IgD-negative memory B cell (primary cell): Measurements from ENCODE around the gene WNT9A. TPM values are rescaled to one million over a fixed set of nuclear protein-coding genes. Genes with fewer than 3 reads are reported as not detected.
"Not testable (repeated sequence)": the region's sequence is repeated elsewhere in the genome, so short reads cannot be mapped to it uniquely, and the experiment has no call there.

Experiments
- H3K27ac Mint-ChIP-seq, 3 donors: one replicate each; pipeline ENCODE4 v1.8.0; 2020 to 2022; ENCODE audit warnings: mild to moderate bottlenecking in 3 of 3, mixed read lengths in 3 of 3, moderate library complexity in 1 of 3
- H3K27me3 Mint-ChIP-seq: one replicate; pipeline ENCODE4 v1.8.0; 2021; ENCODE audit warnings: mixed read lengths
- H3K36me3 Mint-ChIP-seq: one replicate; pipeline ENCODE4 v1.8.0; 2020; ENCODE audit warnings: mild to moderate bottlenecking, mixed read lengths
- H3K4me1 Mint-ChIP-seq, 3 donors: one replicate each; pipeline ENCODE4 v1.8.0; 2020 to 2022; ENCODE audit warnings: mixed read lengths in 3 of 3, mild to moderate bottlenecking in 1 of 3
- H3K4me3 Mint-ChIP-seq, 4 donors: one replicate each; pipeline ENCODE4 v1.8.0; 2020 to 2022; ENCODE audit warnings: mild to moderate bottlenecking in 4 of 4, mixed read lengths in 4 of 4, moderate library complexity in 3 of 4
- H3K9me3 Mint-ChIP-seq, 3 donors: one replicate each; pipeline ENCODE4 v1.8.0; 2020 to 2021; ENCODE audit warnings: mixed read lengths in 3 of 3, mild to moderate bottlenecking in 1 of 3
- polyA plus RNA-seq: library from polyadenylated mRNA; unstranded; fragments of 300-500 nt; fragmentation: Illumina TruSeq; gene quantifications from one replicate; pipeline ENCODE4 v1.2.3, GENCODE V29; 2021

WNT9A gene
- polyA plus RNA-seq, 1 donor from 2014 or later = not detected

- Mint-ChIP-seq H3K4me1 (peaks cover 6 to 8% (median 8%) of the 10 kb centered on the region in 3 donors), H3K27ac (peak overlapping the region in 1 of 3 donors; percentile 39), H3K4me3 (peak overlapping the region in 2 of 4 donors; percentile 5 to 28), H3K9me3 (no peaks in the 10 kb centered on the region), H3K27me3 (no peaks in the 10 kb centered on the region), H3K36me3 (no peaks in the 10 kb centered on the region)
Observed at GRCh38 chr1:227889047-227889862, 58.5 kb downstream of the WNT9A start.

DNA sequence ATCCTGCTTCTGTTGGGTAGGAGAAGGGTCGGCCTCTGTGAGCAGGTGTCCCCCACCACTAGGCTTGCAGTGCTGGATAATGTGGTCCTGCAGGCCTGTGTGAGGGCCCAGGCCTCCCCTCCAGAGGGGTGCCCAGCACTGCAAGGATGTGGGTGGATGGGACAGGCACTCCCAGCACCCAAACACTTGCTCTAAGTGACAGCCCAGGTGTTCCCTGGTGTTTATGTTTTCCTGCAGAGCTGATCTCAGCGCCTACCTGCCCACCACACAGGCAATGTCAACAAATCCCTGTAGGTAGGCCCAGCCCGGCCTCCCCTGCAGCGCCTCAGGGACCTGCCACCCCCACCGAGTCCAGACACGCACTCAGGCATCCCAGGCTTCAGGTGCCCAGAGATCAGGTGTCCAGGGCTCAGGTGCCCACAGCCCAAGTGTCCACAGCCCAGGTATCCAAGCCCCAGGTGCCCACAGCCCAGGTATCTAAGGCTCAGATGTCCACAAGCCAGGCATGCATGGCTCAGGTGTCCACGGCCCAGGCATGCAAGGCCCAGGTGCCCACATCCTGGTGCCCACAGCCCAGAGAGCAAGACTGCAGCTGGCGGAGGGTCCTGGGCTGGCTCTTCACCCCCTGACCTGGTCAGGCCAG, 59.2 kb downstream of the WNT9A start:
- Mint-ChIP-seq H3K9me3 (no peaks in the 10 kb centered on the region), H3K4me3 (peak overlapping the region in 3 of 4 donors; percentile 5 to 39 (median 28)), H3K27ac (peak overlapping the region in 2 of 3 donors; percentile 5 to 39), H3K27me3 (no peaks in the 10 kb centered on the region), H3K36me3 (no peaks in the 10 kb centered on the region), H3K4me1 (peaks cover 6 to 8% (median 8%) of the 10 kb centered on the region in 3 donors)

GRCh38 chr1:227887697-227888403, 59.9 kb downstream of the WNT9A start:
- H3K4me1 Mint-ChIP-seq = peaks cover 6 to 8% (median 8%) of the 10 kb centered on the region in 3 donors
- H3K36me3 Mint-ChIP-seq = no peaks in the 10 kb centered on the region
- no peaks in the 10 kb centered on the region for H3K9me3 Mint-ChIP-seq
- H3K4me3 Mint-ChIP-seq = peak overlapping the region; percentile 34 to 95 (median 78)
- no peaks in the 10 kb centered on the region for H3K27me3 Mint-ChIP-seq
- H3K27ac Mint-ChIP-seq = peak overlapping the region in 2 of 3 donors; percentile 51 to 87

DNA sequence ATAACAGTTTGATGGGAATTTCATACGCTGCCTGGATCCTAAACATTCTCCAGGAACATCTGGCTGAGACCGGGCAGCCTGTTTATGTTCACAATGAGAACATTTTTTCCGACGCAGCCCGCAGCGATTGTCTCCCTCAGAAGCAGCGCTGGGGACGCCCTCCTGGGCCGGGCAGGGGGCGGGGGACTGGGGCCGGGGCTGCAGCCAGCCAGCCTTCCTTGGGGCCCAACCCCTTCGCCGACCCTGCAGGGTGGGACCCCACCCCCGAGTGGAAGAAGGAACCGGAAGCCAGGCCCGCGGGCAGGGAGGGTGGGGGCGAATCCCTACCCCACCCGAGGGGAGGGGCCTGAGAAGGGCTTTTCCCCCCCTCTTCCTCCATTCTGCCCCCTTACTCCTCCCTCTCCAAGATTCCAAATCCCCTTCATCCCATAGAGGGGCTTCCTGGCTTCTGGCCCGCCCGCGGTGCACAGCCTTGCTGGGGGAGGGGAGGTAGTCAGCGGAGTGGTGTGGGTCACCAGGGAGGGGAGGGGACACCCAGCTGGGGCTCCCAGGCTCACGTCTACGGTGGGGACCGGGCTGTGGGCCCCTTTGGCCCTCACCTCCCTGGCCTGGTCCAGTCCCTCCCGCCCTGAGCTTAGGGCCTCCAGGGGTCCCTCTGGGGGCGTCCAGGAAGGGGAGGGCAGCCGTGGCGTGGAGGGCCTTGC, 60.6 kb downstream of the WNT9A start:
- H3K9me3 Mint-ChIP-seq = no peaks in the 10 kb centered on the region
- H3K27ac Mint-ChIP-seq = no peak overlapping the region
- no peaks in the 10 kb centered on the region for H3K36me3 Mint-ChIP-seq
- H3K4me1 Mint-ChIP-seq = peaks cover 6 to 10% (median 8%) of the 10 kb centered on the region in 3 donors
- H3K27me3 Mint-ChIP-seq = no peaks in the 10 kb centered on the region
- H3K4me3 Mint-ChIP-seq = peak overlapping the region in 3 of 4 donors; percentile 23 to 68 (median 41)

- no peaks in the 10 kb centered on the region for H3K36me3 Mint-ChIP-seq
- H3K4me1 Mint-ChIP-seq = peaks cover 6 to 10% (median 8%) of the 10 kb centered on the region in 3 donors
- peak overlapping the region in 1 of 3 donors; percentile 80 for H3K27ac Mint-ChIP-seq
- H3K27me3 Mint-ChIP-seq = no peaks in the 10 kb centered on the region
- H3K9me3 Mint-ChIP-seq = no peaks in the 10 kb centered on the region
- peak overlapping the region in 3 of 4 donors; percentile 23 to 87 (median 68) for H3K4me3 Mint-ChIP-seq
Observed at GRCh38 chr1:227886503-227886961, 61.2 kb downstream of the WNT9A start.

- Mint-ChIP-seq H3K9me3 (no peaks in the 10 kb centered on the region), H3K36me3 (no peaks in the 10 kb centered on the region)
Observed at GRCh38 chr1:227885648-227886502, 61.9 kb downstream of the WNT9A start.

GRCh38 chr1:227885135-227885647, 62.5 kb downstream of the WNT9A start:
- peaks cover 6 to 10% (median 8%) of the 10 kb centered on the region in 3 donors for H3K4me1 Mint-ChIP-seq

More at GRCh38 chr1:227885648-227886502, 61.9 kb downstream of the WNT9A start:
- peak overlapping the region; percentile 55 to 88 (median 84) for H3K4me3 Mint-ChIP-seq
- H3K27me3 Mint-ChIP-seq = no peaks in the 10 kb centered on the region
- peak overlapping the region in 1 of 3 donors; percentile 80 for H3K27ac Mint-ChIP-seq
- H3K4me1 Mint-ChIP-seq = peaks cover 6 to 10% (median 8%) of the 10 kb centered on the region in 3 donors

GRCh38 chr1:227884370-227885134, 63.2 kb downstream of the WNT9A start:
- H3K4me3 Mint-ChIP-seq = no peak overlapping the region
- H3K4me1 Mint-ChIP-seq = peaks cover 6 to 10% (median 8%) of the 10 kb centered on the region in 3 donors

More at GRCh38 chr1:227885135-227885647, 62.5 kb downstream of the WNT9A start:
- H3K4me3 Mint-ChIP-seq = peak overlapping the region; percentile 55 to 88 (median 84)
- H3K9me3 Mint-ChIP-seq = no peaks in the 10 kb centered on the region
- H3K27me3 Mint-ChIP-seq = no peaks in the 10 kb centered on the region
- H3K36me3 Mint-ChIP-seq = no peaks in the 10 kb centered on the region
- no peak overlapping the region for H3K27ac Mint-ChIP-seq

DNA sequence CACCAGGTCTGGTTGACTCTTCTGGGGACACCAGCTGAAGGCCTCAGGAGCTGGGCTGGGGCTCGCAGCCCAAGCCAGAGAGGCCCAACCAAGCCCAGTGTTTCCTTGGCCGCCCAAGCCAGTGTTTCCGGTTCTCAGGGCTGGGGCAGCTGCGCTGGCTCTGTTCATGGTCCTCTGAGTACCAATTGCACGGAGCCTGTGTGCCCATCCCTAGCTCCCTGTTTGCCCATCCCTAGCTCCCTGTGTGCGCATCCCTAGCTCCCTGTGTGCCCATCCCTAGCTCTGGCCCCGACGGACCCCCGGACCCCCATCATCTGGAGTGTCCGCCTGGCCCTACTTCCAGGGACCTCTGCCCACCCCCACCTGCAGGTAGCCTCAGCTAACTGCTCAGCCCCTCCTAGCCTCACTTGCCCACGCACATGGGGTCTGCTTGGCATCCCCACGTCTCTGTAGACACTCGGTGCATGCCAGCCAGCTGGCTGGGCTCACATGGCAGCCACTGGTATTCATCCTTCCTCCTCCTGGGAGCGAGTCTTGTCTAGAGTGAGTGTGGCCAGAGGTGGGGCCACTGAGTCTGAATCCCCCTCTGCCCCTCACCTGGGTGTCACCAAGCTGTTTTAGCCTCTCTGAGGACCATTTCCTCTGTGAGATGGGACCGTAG, 64.0 kb downstream of the WNT9A start:
- H3K27me3 Mint-ChIP-seq = no peaks in the 10 kb centered on the region
- H3K4me1 Mint-ChIP-seq = peaks cover 6 to 10% (median 8%) of the 10 kb centered on the region in 3 donors
- no peak overlapping the region for H3K4me3 Mint-ChIP-seq
- no peaks in the 10 kb centered on the region for H3K36me3 Mint-ChIP-seq
- H3K9me3 Mint-ChIP-seq = no peaks in the 10 kb centered on the region
- no peak overlapping the region for H3K27ac Mint-ChIP-seq

More at GRCh38 chr1:227884370-227885134, 63.2 kb downstream of the WNT9A start:
- no peaks in the 10 kb centered on the region for H3K9me3 Mint-ChIP-seq
- H3K27me3 Mint-ChIP-seq = no peaks in the 10 kb centered on the region
- H3K36me3 Mint-ChIP-seq = no peaks in the 10 kb centered on the region
- H3K27ac Mint-ChIP-seq = no peak overlapping the region

DNA sequence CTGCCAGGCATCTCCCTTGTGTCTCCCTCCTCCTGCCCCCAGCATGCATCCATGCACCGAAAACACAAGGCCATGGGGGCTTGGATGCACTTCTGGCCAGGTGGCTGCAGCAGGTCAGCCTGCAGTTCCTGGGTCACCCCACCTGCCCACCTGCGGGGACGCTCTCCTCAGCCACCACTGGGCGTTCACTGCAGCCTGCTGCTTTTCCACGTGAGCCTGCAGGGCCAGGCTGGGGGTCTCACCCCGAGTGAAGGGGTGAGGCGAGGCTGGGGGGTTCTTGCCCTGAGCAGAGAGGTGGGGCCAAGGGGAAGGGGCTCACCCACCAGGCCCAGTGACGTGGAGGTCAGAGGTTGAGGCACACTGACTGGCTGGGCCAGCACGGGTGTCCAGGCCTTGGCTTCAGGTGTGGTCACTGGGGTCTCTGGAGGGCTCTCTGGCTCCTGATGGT, 64.6 kb downstream of the WNT9A start:
- peak overlapping the region in 2 of 4 donors; percentile 52 to 67 for H3K4me3 Mint-ChIP-seq
- H3K4me1 Mint-ChIP-seq = peaks cover 6 to 10% (median 8%) of the 10 kb centered on the region in 3 donors
- H3K9me3 Mint-ChIP-seq = no peaks in the 10 kb centered on the region
- no peaks in the 10 kb centered on the region for H3K36me3 Mint-ChIP-seq
- no peaks in the 10 kb centered on the region for H3K27me3 Mint-ChIP-seq
- no peak overlapping the region for H3K27ac Mint-ChIP-seq

- no peaks in the 10 kb centered on the region for H3K36me3 Mint-ChIP-seq
- H3K9me3 Mint-ChIP-seq = peaks cover 0 to 11% (median 5%) of the 10 kb centered on the region in 3 donors
- peaks cover under 1 to 5% (median under 1%) of the 10 kb centered on the region in 3 donors for H3K4me1 Mint-ChIP-seq
- H3K27ac Mint-ChIP-seq = no peak overlapping the region
- H3K4me3 Mint-ChIP-seq = peak overlapping the region in 1 of 4 donors; percentile 27
- no peaks in the 10 kb centered on the region for H3K27me3 Mint-ChIP-seq
Observed at GRCh38 chr1:227880342-227880924, 67.3 kb downstream of the WNT9A start.

DNA sequence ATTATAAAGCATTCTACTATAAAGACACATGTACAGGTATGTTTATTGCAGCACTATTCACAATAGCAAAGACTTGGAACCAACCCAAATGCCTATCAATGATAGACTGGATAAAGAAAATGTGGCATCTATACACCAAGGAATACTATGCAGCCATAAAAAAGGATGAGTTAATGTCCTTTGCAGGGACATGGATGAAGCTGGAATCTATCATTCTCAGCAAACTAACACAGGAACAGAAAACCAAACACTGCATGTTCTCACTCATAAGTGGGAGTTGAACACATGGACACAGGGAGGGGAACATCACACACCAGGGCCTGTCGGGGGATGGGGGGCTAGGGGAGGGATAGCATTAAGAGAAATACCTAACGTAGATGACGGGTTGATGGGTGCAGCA, 69.9 kb downstream of the WNT9A start:
- H3K4me1 Mint-ChIP-seq, H3K36me3 Mint-ChIP-seq, H3K4me3 Mint-ChIP-seq, H3K27ac Mint-ChIP-seq, H3K27me3 Mint-ChIP-seq: not testable (repeated sequence)
- H3K9me3 Mint-ChIP-seq = peaks cover 5 to 18% (median 5%) of the 10 kb centered on the region in 3 donors
